ENCODE data around the gene NOL6. TPM values are rescaled to one million over a fixed set of nuclear protein-coding genes. Genes with fewer than 3 reads are reported as not detected.

The NOL6 gene
- total and polyA plus RNA-seq, 2 of the 8 experiments (the other 6 are each of a cell fraction or from before 2014, with no cell fraction given), result 44.0 to 55.0 TPM

GRCh38 chr9:33489066-33489465 lies 15.3 kb upstream of the NOL6 start:
- 80% methylated on average over 2 of the region's 2 CpGs; no CpG with 5 or more reads in 1 of the 2 experiments for WGBS, 2 experiments (ENCODE audit: extremely low coverage in 1 of 2, insufficient coverage in 1 of 2, insufficient read length in 1 of 2, insufficient replicate concordance in 2 of 2, low coverage in 1 of 2, low lambda C conversion rate in 2 of 2, missing lambda C conversion rate in 1 of 2)
- Histone ChIP-seq H3K4ac (replicated peaks; ENCODE audit: insufficient read length, low read depth, low read length) (no peak overlapping the region), H3K14ac (ENCODE audit: insufficient read length) (no peak overlapping the region), H3K79me1 (ENCODE audit: low read depth, low read length) (no peaks in the 10 kb centered on the region), H3K23ac (ENCODE audit: insufficient read length) (no peak overlapping the region), H2BK12ac (ENCODE audit: low read depth, low read length) (no peak overlapping the region), H3K23me2 (ENCODE audit: low read depth, low read length) (no peaks in the 10 kb centered on the region), H4K5ac (ENCODE audit: insufficient read length, low read depth, low read length) (no peak overlapping the region), H4K20me1 (replicated peaks in 1 of 2; ENCODE audit: control insufficient read depth in 1 of 2, insufficient read depth in 2 of 2, low read length in 2 of 2) (no peaks in the 10 kb centered on the region), H3K4me2 (ENCODE audit: insufficient read depth in 1 of 2, low read depth in 2 of 2, low read length in 2 of 2) (no peak overlapping the region), H3K27me3 (replicated peaks in 1 of 4; ENCODE audit: control insufficient read depth in 3 of 4, extremely low read depth in 1 of 4, insufficient read depth in 3 of 4, low read length in 3 of 4) (no peaks in the 10 kb centered on the region), H3K79me2 (ENCODE audit: control insufficient read depth in 1 of 2, insufficient read depth in 2 of 2, low read length in 2 of 2) (no peaks in the 10 kb centered on the region), H2AK5ac (ENCODE audit: low read depth, low read length) (no peak overlapping the region), H3K18ac (ENCODE audit: extremely low read depth, low read length) (no peak overlapping the region), H2BK5ac (ENCODE audit: low read depth, low read length) (no peak overlapping the region), H3K4me3 (ENCODE audit: extremely low read depth in 1 of 4, insufficient read depth in 2 of 4, low read depth in 3 of 4, low read length in 4 of 4) (no peak overlapping the region), H3K56ac (replicated peaks; ENCODE audit: insufficient read length, low read depth, low read length) (no peak overlapping the region), H3K36me3 (ENCODE audit: control insufficient read depth in 2 of 4, insufficient read depth in 4 of 4, low read length in 3 of 4) (no peaks in the 10 kb centered on the region), H2BK20ac (ENCODE audit: low read length) (no peak overlapping the region), H3K9me3 (ENCODE audit: insufficient read depth in 2 of 2, low read depth in 1 of 2, low read length in 1 of 2) (no peaks in the 10 kb centered on the region), H3K27ac (ENCODE audit: low read depth, low read length) (no peak overlapping the region), H3K9ac (replicated peaks in 1 of 4; ENCODE audit: extremely low read depth in 1 of 4, low read depth in 3 of 4, low read length in 3 of 4) (no peak overlapping the region), H2BK15ac (ENCODE audit: low read length) (no peak overlapping the region), H4K8ac (ENCODE audit: extremely low read depth, insufficient read depth, low read length) (no peak overlapping the region), H4K91ac (replicated peaks; ENCODE audit: insufficient read length, low read length) (no peak overlapping the region), H2AFZ (ENCODE audit: low read length) (no peak overlapping the region), H2BK120ac (replicated peaks; ENCODE audit: low read depth, low read length) (no peak overlapping the region), H3K4me1 (replicated peaks in 1 of 4; ENCODE audit: control insufficient read depth in 3 of 4, insufficient read depth in 4 of 4, low read length in 3 of 4) (no peaks in the 10 kb centered on the region)
- DNase-seq (ENCODE audit: low read depth in 1 of 2, low spot score in 2 of 2) (no peak), FAIRE-seq (no peak)
- ChIA-PET CTCF (ENCODE audit: partially characterized antibody) (interaction anchor here (1.1 to 1.2 kb wide), 2 partner anchors 11 to 28 kb away, joined by 3 to 6 read pairs; no protein-coding TSS in a partner anchor), POLR2A (ENCODE audit: partially characterized antibody) (no interaction called here)
- TF ChIP-seq NRF1 (IDR thresholded peaks at IDR 0.05; ENCODE audit: low read depth, low read length) (no peak), JUND (IDR thresholded peaks at IDR 0.05; ENCODE audit: low read length) (no peak), ATF3 (IDR thresholded peaks at IDR 0.05; ENCODE audit: insufficient read depth, low read depth, low read length) (no peak), RBBP5 (IDR thresholded peaks at IDR 0.05; ENCODE audit: borderline replicate concordance, low read depth, low read length) (no peak), POLR2A (IDR thresholded peaks at IDR 0.05; ENCODE audit: control extremely low read depth in 1 of 2, low read depth in 2 of 2, low read length in 2 of 2) (no peak), E2F6 (IDR thresholded peaks at IDR 0.05) (no peak), POLR2AphosphoS5 (IDR thresholded peaks at IDR 0.05; ENCODE audit: low read depth, low read length) (no peak), MAX (IDR thresholded peaks at IDR 0.05) (no peak), SIN3A (conservative IDR thresholded peaks at IDR 0.05 in 1 of 2, IDR thresholded peaks at IDR 0.05 in 1 of 2; ENCODE audit: low read depth in 1 of 2, low read length in 2 of 2) (no peak), SP2 (IDR thresholded peaks at IDR 0.05; ENCODE audit: low read length) (no peak), KDM4A (IDR thresholded peaks at IDR 0.05; ENCODE audit: low read depth, low read length, severe bottlenecking) (no peak), YY1 (IDR thresholded peaks at IDR 0.05; ENCODE audit: low read depth, low read length) (no peak), BRCA1 (IDR thresholded peaks at IDR 0.05; ENCODE audit: low read depth, low read length) (no peak), SIRT6 (IDR thresholded peaks at IDR 0.05; ENCODE audit: low read length) (no peak), SRF (IDR thresholded peaks at IDR 0.05; ENCODE audit: low read depth, low read length) (no peak)
